HepG2 (cell line): ENCODE measurements around the gene PLEKHH3. TPM values are rescaled to one million over a fixed set of nuclear protein-coding genes. Genes with fewer than 3 reads are reported as not detected.
A peak's percentile ranks its signal among the peaks of the same experiment; 100 is the strongest.

Experiments used
- AKAP8 ChIP-seq: sonication (generic); formaldehyde crosslinking; IDR thresholded peaks from 2 replicates; pipeline ENCODE4 v1.5.1; 2020; ENCODE audit warnings: mild to moderate bottlenecking, missing genetic modification reagents
- CREB3 ChIP-seq: sonication (generic); formaldehyde crosslinking; IDR thresholded peaks from 2 replicates; pipeline ENCODE4 v1.5.0; 2020; ENCODE audit warnings: missing genetic modification reagents
- GATA4 ChIP-seq: sonication (generic); IDR thresholded peaks from 2 replicates; pipeline ENCODE4 v1.6.1; 2016; ENCODE audit warnings: antibody characterized with exemption, low read depth, borderline replicate concordance
- JUN ChIP-seq: sonication (generic); formaldehyde crosslinking; IDR thresholded peaks from 2 replicates; pipeline ENCODE4 v1.4.0; 2020; ENCODE audit warnings: mild to moderate bottlenecking, missing genetic modification reagents
- KLF12 ChIP-seq: sonication (generic); formaldehyde crosslinking; IDR thresholded peaks from 2 replicates; pipeline ENCODE4 v1.4.0; 2020; ENCODE audit warnings: missing genetic modification reagents, borderline replicate concordance
- MAF1 ChIP-seq: sonication (generic); formaldehyde crosslinking; IDR thresholded peaks from 2 replicates; pipeline ENCODE4 v1.5.0; 2020; ENCODE audit warnings: missing genetic modification reagents, borderline replicate concordance
- NFAT5 ChIP-seq: sonication (generic); formaldehyde crosslinking; IDR thresholded peaks from 2 replicates; pipeline ENCODE4 v1.4.0; 2020; ENCODE audit warnings: missing genetic modification reagents
- POLR2G ChIP-seq: fragments of 200-400 bp; formaldehyde crosslinking; IDR thresholded peaks from 2 replicates; pipeline ENCODE4 v1.6.1; 2018; ENCODE audit warnings: mild to moderate bottlenecking, low read depth, low read length, moderate library complexity
- RCOR2 ChIP-seq: IDR thresholded peaks from 2 replicates; pipeline ENCODE4 v1.6.1; 2016; ENCODE audit warnings: missing biosample characterization, missing genetic modification reagents
- ZNF280B ChIP-seq: sonication (generic); formaldehyde crosslinking; IDR thresholded peaks from 2 replicates; pipeline ENCODE4 v1.5.0; 2020; ENCODE audit warnings: missing genetic modification reagents, mild to moderate bottlenecking, borderline replicate concordance
- ZNF33B ChIP-seq: sonication (generic); formaldehyde crosslinking; IDR thresholded peaks from 2 replicates; pipeline ENCODE4 v1.5.1; 2020; ENCODE audit warnings: mild to moderate bottlenecking, missing genetic modification reagents
- polyA plus RNA-seq, 8 experiments: library from polyadenylated mRNA; depleted of rRNA in 3 of 8; stranded (reverse) in 7 of 8; unstranded in 1 of 8; fragments of >200 nt; fragmentation: Illumina TruSeq in 4 of 8; extraction: Trizol in 4 of 8; gene quantifications; 2 replicates each; pipeline versions ENCODE4 v1.2.1 to v1.2.3, GENCODE V29; 2011 to 2016; ENCODE audit warnings: low read depth in 4 of 8, missing spikeins in 1 of 8, mixed read lengths in 1 of 8; ENCODE audit not compliant: insufficient read depth in 1 of 8
- total RNA-seq, 5 experiments: library from RNA; depleted of rRNA; stranded (reverse); fragments of >200 nt; fragmentation: Illumina TruSeq; extraction: Trizol; gene quantifications; 2 replicates each; pipeline ENCODE4 v1.2.3, GENCODE V29; 2016; ENCODE audit warnings: low read depth in 1 of 5

PLEKHH3 gene
- total and polyA plus RNA-seq, 2 of the 13 experiments (the other 11 are each of a cell fraction or from before 2014, with no cell fraction given): 6.0 to 19.9 TPM

GRCh38 chr17:42677921-42678781 lies 1.4 kb upstream of the PLEKHH3 start (continued):
- peak; percentile 39; the same call in 1 of the 2 replicates for TF ChIP-seq NFAT5
- peak; percentile 84; the same call in 1 of the 2 replicates for TF ChIP-seq MAF1 (CRISPR knock-in tag)
- no peak for TF ChIP-seq JUN (CRISPR knock-in tag)
- peak; percentile 50; the same call in 1 of the 2 replicates for TF ChIP-seq ZNF280B (CRISPR knock-in tag)
- TF ChIP-seq POLR2G: peak; percentile 93
- TF ChIP-seq CREB3: 0 out of 2 replicates have a peak, but pooled peaks have one; percentile 20
- TF ChIP-seq AKAP8 (CRISPR knock-in tag): 0 out of 2 replicates have a peak, but pooled peaks have one; percentile 4
- TF ChIP-seq GATA4: peak; percentile 38; the same call in 1 of the 2 replicates
- peak; percentile 74; the same call in 1 of the 2 replicates for TF ChIP-seq KLF12 (CRISPR knock-in tag)
- TF ChIP-seq ZNF33B: no peak
- TF ChIP-seq RCOR2: 0 out of 2 replicates have a peak, but pooled peaks have one; percentile 48
- TF ChIP-seq, all 625 proteins: peak for 261
